ENCODE data around the gene LANCL3.
A peak's percentile ranks its signal among the peaks of the same experiment; 100 is the strongest.

LANCL3 gene

DNA sequence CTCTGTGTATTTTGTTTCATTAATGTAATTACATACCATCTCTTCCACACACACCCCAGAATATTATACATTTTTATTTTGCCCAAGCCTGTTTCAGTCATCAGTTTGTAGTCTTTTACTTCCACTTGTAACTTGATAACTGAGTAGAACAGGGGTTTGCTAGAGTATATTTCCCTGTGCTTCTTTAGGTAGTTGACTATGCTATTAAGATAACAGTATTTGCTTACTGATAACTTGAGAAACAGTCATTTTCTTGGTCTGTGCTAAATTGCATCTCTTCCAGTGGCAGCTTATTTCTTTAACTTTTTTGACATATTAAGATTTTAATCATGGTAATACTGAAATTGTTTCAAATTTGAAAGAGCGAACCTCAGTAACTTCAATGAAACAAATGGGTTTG is 107.1 kb downstream of the LANCL3 start:
- Mint-ChIP-seq H3K4me1 (no peaks in the 10 kb centered on the region), H3K9me3 (no peaks in the 10 kb centered on the region), H3K36me3 (no peaks in the 10 kb centered on the region), H3K27ac (no peak overlapping the region), H3K4me3 (no peak overlapping the region), H3K27me3 (no peaks in the 10 kb centered on the region)
- DNase-seq (ENCODE audit: low spot score in 2 of 2) (no peak), ATAC-seq (ENCODE audit: low read depth) (no peak)

DNA sequence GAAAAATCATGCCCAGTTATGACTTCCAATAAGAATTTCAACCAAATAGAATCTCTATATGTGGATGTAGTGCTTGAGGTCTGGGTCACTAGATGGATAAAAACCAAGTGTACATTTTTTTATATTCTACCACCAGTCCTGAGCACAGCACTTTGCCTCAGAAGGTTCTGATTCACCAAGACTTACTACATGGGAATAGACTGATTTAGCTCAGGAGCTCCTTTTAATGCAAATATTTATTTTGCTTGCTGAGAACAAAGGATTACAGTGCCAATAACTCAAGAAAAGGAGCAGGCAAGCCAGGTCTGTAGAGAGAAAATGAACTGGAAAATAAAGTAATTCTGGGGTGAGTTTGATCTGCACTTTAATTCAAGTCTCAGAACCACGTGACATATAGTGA is 107.8 kb downstream of the LANCL3 start:
- no peaks in the 10 kb centered on the region for H3K9me3 Mint-ChIP-seq
- DNase-seq (ENCODE audit: low spot score in 2 of 2), result no peak
- H3K36me3 Mint-ChIP-seq, result no peaks in the 10 kb centered on the region
- H3K27ac Mint-ChIP-seq, result no peak overlapping the region
- no peak overlapping the region for H3K4me3 Mint-ChIP-seq
- H3K27me3 Mint-ChIP-seq, result no peaks in the 10 kb centered on the region
- no peaks in the 10 kb centered on the region for H3K4me1 Mint-ChIP-seq
- no peak for ATAC-seq (ENCODE audit: low read depth)

DNA sequence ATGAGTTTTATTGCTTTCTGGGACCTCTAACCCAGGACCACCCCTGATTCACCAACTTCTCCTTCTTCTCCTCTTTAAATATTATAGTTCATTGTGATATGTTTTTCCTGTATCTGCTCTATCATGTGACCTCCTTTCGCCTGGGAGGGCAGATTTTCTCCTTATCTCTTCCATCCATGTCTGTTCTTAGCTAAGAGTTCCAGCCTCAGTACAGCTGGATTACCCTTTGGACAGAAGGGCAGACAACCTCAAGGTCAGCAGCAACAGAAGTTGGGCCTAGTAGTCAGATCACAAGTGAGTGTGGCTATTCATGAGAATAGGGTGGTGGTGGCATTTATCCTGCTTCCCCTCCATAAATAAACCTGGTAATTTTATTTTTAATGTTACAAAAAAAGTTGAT is 108.4 kb downstream of the LANCL3 start:
- no peaks in the 10 kb centered on the region for H3K4me1 Mint-ChIP-seq

DNA sequence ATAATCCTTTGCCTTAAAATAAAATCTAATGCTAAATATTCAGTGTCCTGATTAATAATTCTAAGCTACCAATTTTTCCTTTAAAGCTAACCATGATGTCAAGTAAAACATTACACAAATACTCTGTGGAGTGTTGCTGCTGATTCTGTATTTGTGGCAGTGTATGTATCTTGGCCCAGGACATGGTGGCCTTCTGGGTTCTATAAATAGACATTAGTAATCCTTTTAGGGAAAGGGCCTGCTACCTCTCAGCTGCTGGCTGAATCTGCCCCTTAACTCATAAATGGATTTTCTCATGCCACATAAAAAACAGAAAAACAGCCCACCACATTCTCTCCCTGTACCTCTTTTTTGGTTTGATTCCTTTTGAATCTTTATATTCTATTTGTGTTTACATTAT is 113.0 kb downstream of the LANCL3 start:
- no peak overlapping the region for H3K4me3 Mint-ChIP-seq
- no peaks in the 10 kb centered on the region for H3K9me3 Mint-ChIP-seq
- H3K27ac Mint-ChIP-seq, result no peak overlapping the region
- DNase-seq (ENCODE audit: low spot score in 2 of 2), result no peak
- H3K27me3 Mint-ChIP-seq, result no peaks in the 10 kb centered on the region
- ATAC-seq (ENCODE audit: low read depth), result no peak
- H3K36me3 Mint-ChIP-seq, result no peaks in the 10 kb centered on the region
- no peaks in the 10 kb centered on the region for H3K4me1 Mint-ChIP-seq

More for the DNA sequence above, 108.4 kb downstream of the LANCL3 start:
- H3K27me3 Mint-ChIP-seq, result no peaks in the 10 kb centered on the region
- no peak for DNase-seq (ENCODE audit: low spot score in 2 of 2)
- no peak for ATAC-seq (ENCODE audit: low read depth)
- no peaks in the 10 kb centered on the region for H3K36me3 Mint-ChIP-seq
- no peak overlapping the region for H3K27ac Mint-ChIP-seq
- H3K9me3 Mint-ChIP-seq, result no peaks in the 10 kb centered on the region
- no peak overlapping the region for H3K4me3 Mint-ChIP-seq

DNA sequence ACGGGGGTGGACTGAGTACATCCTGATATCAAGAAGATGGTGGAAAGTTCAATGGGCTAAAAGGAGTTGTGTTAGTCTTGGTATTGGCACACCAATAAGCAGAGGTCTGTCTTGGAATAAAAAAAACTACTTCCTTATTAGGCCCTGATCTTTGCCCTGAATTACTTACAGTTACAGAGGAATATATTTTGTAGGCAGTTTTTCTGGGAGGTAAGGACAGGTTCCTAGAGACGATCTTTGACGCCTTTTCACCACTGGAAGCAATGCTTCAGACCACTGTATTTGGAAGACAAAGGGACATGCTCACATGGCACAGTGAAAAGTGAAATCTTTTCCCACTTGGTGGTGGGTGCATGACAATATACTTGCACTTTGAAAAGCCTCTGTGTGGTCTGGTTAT is 113.5 kb downstream of the LANCL3 start:
- no peaks in the 10 kb centered on the region for H3K9me3 Mint-ChIP-seq
- H3K4me3 Mint-ChIP-seq, result peak overlapping the region; percentile 58
- no peaks in the 10 kb centered on the region for H3K36me3 Mint-ChIP-seq
- ATAC-seq (ENCODE audit: low read depth), result no peak
- H3K27ac Mint-ChIP-seq, result no peak overlapping the region
- no peak for DNase-seq (ENCODE audit: low spot score in 2 of 2)
- no peaks in the 10 kb centered on the region for H3K4me1 Mint-ChIP-seq
- no peaks in the 10 kb centered on the region for H3K27me3 Mint-ChIP-seq

DNA sequence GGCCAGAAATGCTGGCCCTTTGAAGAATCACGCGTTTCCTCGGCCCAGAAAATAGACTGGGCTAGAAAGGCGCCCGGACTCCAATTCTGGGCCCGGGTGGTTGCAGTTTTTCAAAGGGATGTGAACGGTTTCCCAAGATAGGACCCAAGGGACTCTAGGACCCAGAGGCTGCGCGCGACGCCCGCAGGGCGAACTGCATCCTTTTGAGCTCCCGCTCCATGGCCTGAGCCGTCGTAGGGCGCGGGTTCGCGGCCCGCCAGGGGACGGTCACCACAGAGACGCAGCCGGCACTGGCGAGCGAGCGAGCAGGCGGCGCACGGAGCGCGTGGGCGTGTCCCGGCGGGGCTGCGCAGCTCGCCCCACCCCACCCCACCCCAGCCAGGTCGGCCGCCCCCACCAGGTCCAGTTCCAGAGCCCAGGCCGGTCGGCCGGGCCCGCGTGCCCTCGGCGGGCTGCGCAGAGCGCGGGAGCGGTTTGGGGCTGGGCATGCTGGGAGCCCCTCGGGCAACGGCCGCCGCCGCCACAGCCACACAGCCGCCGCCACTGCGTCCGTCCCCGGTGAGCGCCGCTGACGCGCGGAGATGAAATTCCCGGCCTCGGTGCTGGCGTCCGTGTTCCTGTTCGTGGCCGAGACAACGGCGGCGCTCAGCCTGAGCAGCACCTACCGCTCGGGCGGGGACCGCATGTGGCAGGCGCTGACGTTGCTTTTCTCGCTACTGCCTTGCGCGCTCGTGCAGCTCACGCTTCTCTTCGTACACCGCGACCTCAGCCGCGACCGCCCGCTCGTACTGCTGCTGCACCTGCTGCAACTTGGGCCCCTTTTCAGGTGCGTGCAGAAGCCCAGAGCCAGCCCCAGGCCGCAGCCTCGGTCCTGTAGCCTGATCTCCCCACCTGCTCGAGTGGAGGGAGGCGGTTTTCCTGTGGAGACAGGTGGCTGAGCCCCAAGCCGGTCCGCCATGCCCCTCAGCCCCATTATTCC is 114.2 kb downstream of the LANCL3 start, which contains the start of gene XK:
XK (plus strand) TSS at position 411 of the 979 bp plus-strand sequence; CDS start at position 582, 171 bp downstream.
- no peaks in the 10 kb centered on the region for H3K9me3 Mint-ChIP-seq
- no peaks in the 10 kb centered on the region for H3K4me1 Mint-ChIP-seq
- peak within 1 kb of the TSS; percentile 31 for H3K27ac Mint-ChIP-seq
- ATAC-seq (ENCODE audit: low read depth) (peak; percentile 85), DNase-seq (ENCODE audit: low spot score in 2 of 2) (peak; percentile 19 to 33)
- no peaks in the 10 kb centered on the region for H3K36me3 Mint-ChIP-seq
- H3K4me3 Mint-ChIP-seq, result peak within 1 kb of the TSS; percentile 82
- no peaks in the 10 kb centered on the region for H3K27me3 Mint-ChIP-seq

DNA sequence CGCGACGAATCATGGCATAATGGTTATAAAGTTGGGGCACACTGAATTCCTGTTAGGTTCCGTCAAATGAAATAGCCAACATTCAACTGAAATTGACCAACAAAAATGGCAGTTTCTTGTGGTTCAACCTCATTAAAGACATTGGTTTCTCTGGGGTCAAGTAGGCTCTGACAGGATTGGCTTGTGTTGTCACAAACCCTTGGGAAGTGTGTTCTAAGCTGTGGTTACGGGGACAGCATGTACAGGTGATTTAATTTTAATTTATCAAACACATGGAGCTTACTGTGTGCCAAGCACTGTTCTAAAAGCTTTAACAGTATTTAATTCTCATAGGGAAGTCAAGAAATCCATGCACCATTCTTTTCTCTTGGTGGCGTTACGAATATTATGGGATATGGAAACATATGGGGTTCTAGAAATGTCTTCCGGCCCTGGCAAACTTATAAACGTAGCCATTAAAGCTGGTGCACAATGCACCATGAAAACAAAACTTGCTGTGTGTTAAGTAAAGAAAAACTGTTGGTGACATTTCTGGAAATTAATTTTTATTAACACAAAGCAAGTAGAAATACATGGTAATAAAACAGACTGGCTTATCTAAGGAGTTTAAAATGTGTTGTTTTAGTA is 115.0 kb downstream of the LANCL3 start:
- no peaks in the 10 kb centered on the region for H3K27me3 Mint-ChIP-seq

DNA sequence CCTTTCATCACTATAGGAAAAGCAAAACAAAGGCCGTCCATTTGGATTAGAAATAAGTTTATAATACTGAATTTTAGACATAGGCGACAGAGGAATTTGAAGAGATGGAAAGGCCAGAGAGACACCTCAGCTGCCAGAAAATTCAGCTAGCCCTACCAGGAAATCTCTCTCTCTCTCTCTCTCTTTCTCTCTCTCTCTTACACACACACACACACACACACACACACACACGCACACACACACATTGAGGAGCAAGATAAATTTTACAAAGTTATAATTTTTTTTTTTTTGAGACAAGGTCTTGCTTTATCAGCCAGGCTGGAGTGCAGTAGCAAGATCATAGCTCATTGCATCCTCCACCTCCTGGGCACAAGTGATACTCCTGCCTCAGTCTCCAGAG is 115.5 kb downstream of the LANCL3 start:
- Mint-ChIP-seq H3K27ac (no peak overlapping the region), H3K4me1 (no peaks in the 10 kb centered on the region), H3K36me3 (no peaks in the 10 kb centered on the region), H3K27me3 (no peaks in the 10 kb centered on the region), H3K4me3 (no peak overlapping the region), H3K9me3 (no peaks in the 10 kb centered on the region)
- DNase-seq (ENCODE audit: low spot score in 2 of 2) (no peak), ATAC-seq (ENCODE audit: low read depth) (no peak)

More for the DNA sequence above, 115.0 kb downstream of the LANCL3 start:
- H3K4me1 Mint-ChIP-seq, result no peaks in the 10 kb centered on the region
- no peaks in the 10 kb centered on the region for H3K36me3 Mint-ChIP-seq
- H3K4me3 Mint-ChIP-seq, result peak overlapping the region; percentile 82
- DNase-seq (ENCODE audit: low spot score in 2 of 2) (no peak), ATAC-seq (ENCODE audit: low read depth) (no peak)
- H3K9me3 Mint-ChIP-seq, result no peaks in the 10 kb centered on the region
- no peak overlapping the region for H3K27ac Mint-ChIP-seq

DNA sequence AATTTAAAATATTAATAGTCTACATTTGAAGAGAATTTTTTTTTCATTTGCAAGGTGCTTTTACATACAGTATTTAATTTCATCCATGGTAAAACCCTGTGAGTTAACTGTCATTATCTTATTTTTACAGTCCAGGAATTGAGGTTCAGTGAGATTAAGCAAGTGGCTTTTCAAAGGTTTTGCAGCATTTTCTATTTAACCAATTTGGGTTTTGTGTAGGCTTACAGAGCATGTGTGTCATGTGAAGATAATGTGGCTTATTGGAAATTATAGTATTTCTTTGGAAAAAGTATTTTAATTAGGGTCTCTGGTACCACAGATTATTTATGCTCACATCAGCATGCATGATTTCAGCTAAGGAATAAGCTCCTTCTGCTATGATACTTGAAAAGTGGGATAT is 118.7 kb downstream of the LANCL3 start:
- Mint-ChIP-seq H3K27ac (no peak overlapping the region), H3K4me3 (no peak overlapping the region), H3K9me3 (no peaks in the 10 kb centered on the region), H3K36me3 (no peaks in the 10 kb centered on the region), H3K4me1 (no peaks in the 10 kb centered on the region), H3K27me3 (peaks cover 2% of the 10 kb centered on the region)
- ATAC-seq (ENCODE audit: low read depth) (no peak), DNase-seq (ENCODE audit: low spot score in 2 of 2) (no peak)

DNA sequence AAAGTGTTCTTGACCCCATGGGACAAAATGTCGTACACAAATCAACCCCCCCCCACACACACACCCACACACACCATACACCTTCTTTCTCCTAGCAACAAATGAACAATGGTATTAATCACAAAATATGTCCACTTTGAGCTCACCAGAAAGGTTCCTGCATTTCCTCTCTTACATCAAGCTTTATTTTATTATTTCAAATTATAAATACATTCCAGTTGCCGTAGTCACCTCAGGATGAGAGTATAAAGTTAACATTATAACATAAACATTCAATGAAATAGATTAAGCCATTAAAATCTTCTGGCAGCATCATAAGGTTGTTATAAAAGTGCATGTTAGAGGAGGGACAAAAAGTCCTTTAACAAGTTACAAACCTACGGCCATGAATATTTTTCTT is 121.5 kb downstream of the LANCL3 start:
- Mint-ChIP-seq H3K4me3 (no peak overlapping the region), H3K27ac (no peak overlapping the region), H3K9me3 (no peaks in the 10 kb centered on the region), H3K27me3 (peaks cover 2% of the 10 kb centered on the region), H3K4me1 (no peaks in the 10 kb centered on the region), H3K36me3 (no peaks in the 10 kb centered on the region)
- DNase-seq (ENCODE audit: low spot score in 2 of 2) (no peak), ATAC-seq (ENCODE audit: low read depth) (no peak)

DNA sequence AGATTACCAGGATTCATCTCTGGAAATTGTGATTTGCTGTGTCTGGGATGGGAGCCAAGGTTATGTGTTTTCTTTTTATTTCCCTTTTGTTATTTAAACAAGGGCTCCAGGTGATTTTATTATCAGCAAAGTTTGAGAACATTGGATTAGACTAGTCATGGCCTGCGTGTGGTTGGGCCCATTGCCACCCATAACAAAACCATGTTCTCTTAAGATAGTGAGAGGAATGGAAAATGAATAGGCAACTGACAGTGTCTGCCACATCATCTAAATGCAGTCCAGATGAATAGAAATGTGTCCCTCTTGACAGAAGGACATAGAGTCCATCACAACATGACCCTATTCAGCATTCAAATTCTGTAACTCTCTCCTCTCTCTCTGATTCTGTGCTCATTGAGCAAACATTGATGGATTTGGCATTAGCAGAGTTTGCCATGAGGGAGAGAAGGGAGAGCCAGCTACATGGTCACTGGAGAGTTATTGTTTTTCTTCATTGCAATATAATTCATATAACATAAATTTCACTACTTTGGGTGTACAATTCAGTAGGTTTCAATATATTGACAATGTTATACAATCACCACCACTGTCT is 125.8 kb downstream of the LANCL3 start:
- Mint-ChIP-seq H3K27me3 (peaks cover 2% of the 10 kb centered on the region), H3K27ac (no peak overlapping the region), H3K9me3 (no peaks in the 10 kb centered on the region), H3K36me3 (no peaks in the 10 kb centered on the region), H3K4me1 (no peaks in the 10 kb centered on the region), H3K4me3 (no peak overlapping the region)
- ATAC-seq (ENCODE audit: low read depth) (no peak), DNase-seq (ENCODE audit: low spot score in 2 of 2) (no peak)

DNA sequence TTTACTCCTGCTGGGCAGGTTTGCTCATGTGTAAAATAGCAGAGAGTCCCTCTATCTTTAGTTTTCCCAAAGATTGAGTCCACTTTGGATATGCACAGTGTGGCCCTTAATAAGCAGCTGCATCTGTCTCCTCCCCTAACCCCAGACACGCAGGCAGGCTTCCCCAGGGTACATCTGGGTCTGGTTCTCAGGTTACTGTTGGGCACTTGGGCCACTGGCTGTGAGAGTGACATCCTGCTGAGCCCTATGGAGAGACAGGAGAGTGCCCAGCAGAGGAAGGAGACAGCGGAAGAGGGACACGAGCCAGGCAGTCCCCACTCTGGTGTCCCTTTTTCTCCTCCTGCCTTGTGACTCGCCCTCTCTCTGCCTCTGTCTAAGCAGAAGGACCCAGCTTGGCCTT is 130.1 kb downstream of the LANCL3 start:
- H3K4me3 Mint-ChIP-seq, result no peak overlapping the region
- no peaks in the 10 kb centered on the region for H3K9me3 Mint-ChIP-seq
- DNase-seq (ENCODE audit: low spot score in 2 of 2) (no peak), ATAC-seq (ENCODE audit: low read depth) (no peak)
- no peaks in the 10 kb centered on the region for H3K36me3 Mint-ChIP-seq
- no peaks in the 10 kb centered on the region for H3K27me3 Mint-ChIP-seq
- no peak overlapping the region for H3K27ac Mint-ChIP-seq
- H3K4me1 Mint-ChIP-seq, result no peaks in the 10 kb centered on the region

DNA sequence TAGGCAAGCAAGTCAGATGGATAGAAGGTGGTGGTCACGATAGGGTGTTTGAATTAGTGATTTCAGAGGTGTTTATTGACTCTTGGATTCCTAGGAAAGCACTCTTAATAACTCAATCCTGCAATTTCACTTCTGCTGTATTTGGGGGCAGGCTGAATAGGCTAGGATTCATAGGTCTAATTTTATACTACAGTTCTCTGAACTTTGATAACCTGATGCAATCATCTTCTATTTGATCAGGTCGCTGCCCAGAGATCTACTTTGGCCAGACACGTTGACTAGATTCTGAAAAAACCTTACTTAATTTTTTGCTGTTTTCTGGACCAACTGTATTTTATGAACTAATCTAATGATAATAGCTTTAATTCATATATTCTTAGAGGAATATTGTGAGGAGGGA is 140.5 kb downstream of the LANCL3 start:
- ATAC-seq (ENCODE audit: low read depth), result no peak
- H3K27ac Mint-ChIP-seq, result no peak overlapping the region

DNA sequence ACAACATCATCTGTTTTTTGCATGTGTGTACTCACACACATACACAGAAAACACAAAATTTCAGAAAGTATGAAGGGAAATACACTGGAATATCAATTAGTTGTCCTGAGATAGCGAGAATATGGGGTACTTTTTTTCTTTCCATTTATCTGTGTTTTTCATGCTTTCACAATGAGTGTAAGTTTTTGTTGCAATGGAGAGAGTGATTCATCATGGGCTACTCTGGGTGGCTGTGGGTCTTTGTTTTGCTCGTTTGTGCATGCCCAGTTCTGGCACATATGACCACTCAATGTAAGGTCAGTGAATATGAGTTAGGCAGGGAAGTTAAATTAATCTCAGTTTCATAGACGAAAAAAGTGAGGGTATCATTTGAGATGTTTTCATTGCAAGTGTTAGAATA is 141.0 kb downstream of the LANCL3 start:
- Mint-ChIP-seq H3K4me1 (no peaks in the 10 kb centered on the region), H3K27me3 (peaks cover 2% of the 10 kb centered on the region), H3K4me3 (no peak overlapping the region), H3K9me3 (no peaks in the 10 kb centered on the region), H3K36me3 (no peaks in the 10 kb centered on the region), H3K27ac (no peak overlapping the region)
- no peak for DNase-seq (ENCODE audit: low spot score in 2 of 2)
- ATAC-seq (ENCODE audit: low read depth), result no peak

More for the DNA sequence above, 140.5 kb downstream of the LANCL3 start:
- no peaks in the 10 kb centered on the region for H3K9me3 Mint-ChIP-seq
- no peaks in the 10 kb centered on the region for H3K36me3 Mint-ChIP-seq
- no peaks in the 10 kb centered on the region for H3K4me1 Mint-ChIP-seq
- peaks cover 2% of the 10 kb centered on the region for H3K27me3 Mint-ChIP-seq
- no peak for DNase-seq (ENCODE audit: low spot score in 2 of 2)
- H3K4me3 Mint-ChIP-seq, result no peak overlapping the region
